HUES6 (cell line): ENCODE results near the gene PLA2G4F.

Experiments
- H3K27ac ChIP-seq: 2 replicates; pipeline ENCODE4 v1.7.0; 2013; ENCODE audit warnings: low read depth, mild to moderate bottlenecking, low read length, inconsistent platforms
- H3K27me3 ChIP-seq: 2 replicates; pipeline ENCODE4 v1.6.1; 2013; ENCODE audit warnings: low read length; ENCODE audit not compliant: control insufficient read depth, insufficient read depth
- H3K36me3 ChIP-seq: 2 replicates; pipeline ENCODE4 v1.6.1; 2013; ENCODE audit warnings: low read length; ENCODE audit not compliant: control insufficient read depth, insufficient read depth
- H3K4me1 ChIP-seq: 2 replicates; pipeline ENCODE4 v1.6.1; 2013; ENCODE audit warnings: low read length; ENCODE audit not compliant: control insufficient read depth, insufficient read depth
- H3K4me3 ChIP-seq: 2 replicates; pipeline ENCODE4 v1.5.1; 2013; ENCODE audit warnings: low read depth, low read length
- H3K9ac ChIP-seq: one replicate; pipeline ENCODE4 v1.6.1; 2013; ENCODE audit warnings: mild to moderate bottlenecking, low read length
- H3K9me3 ChIP-seq: 2 replicates; pipeline ENCODE4 v1.6.1; 2013; ENCODE audit warnings: low read depth, low read length; ENCODE audit not compliant: control insufficient read depth, insufficient read depth

The PLA2G4F gene

GRCh38 chr15:42163947-42164550 is 7.6 kb upstream of the PLA2G4F start:
- H3K36me3 ChIP-seq: peaks cover 93% of the 10 kb centered on the region
- no peaks in the 10 kb centered on the region for H3K9me3 ChIP-seq
- no peaks in the 10 kb centered on the region for H3K27me3 ChIP-seq
- no peak overlapping the region for H3K9ac ChIP-seq
- no peak overlapping the region for H3K4me3 ChIP-seq
- H3K4me1 ChIP-seq: no peaks in the 10 kb centered on the region
- no peak overlapping the region for H3K27ac ChIP-seq

- H3K27me3 ChIP-seq: no peaks in the 10 kb centered on the region
- no peak overlapping the region for H3K27ac ChIP-seq
- H3K9me3 ChIP-seq: no peaks in the 10 kb centered on the region
- no peak overlapping the region for H3K9ac ChIP-seq
- no peaks in the 10 kb centered on the region for H3K4me1 ChIP-seq
- no peak overlapping the region for H3K4me3 ChIP-seq
- peaks cover 97% of the 10 kb centered on the region for H3K36me3 ChIP-seq
Measured at GRCh38 chr15:42163291-42163690, 6.9 kb upstream of the PLA2G4F start.

- H3K4me1 ChIP-seq: peaks cover 6% of the 10 kb centered on the region; the same call in 1 of the 2 replicates
- H3K27me3 ChIP-seq: no peaks in the 10 kb centered on the region
- no peak overlapping the region for H3K27ac ChIP-seq
- H3K4me3 ChIP-seq: no peak overlapping the region
- no peaks in the 10 kb centered on the region for H3K9me3 ChIP-seq
- peaks cover 65% of the 10 kb centered on the region for H3K36me3 ChIP-seq
- no peak overlapping the region for H3K9ac ChIP-seq
Measured at GRCh38 chr15:42160136-42160535, 3.7 kb upstream of the PLA2G4F start.

- Histone ChIP-seq H3K9me3 (no peaks in the 10 kb centered on the region), H3K27ac (no peak overlapping the region), H3K27me3 (no peaks in the 10 kb centered on the region), H3K4me3 (no peak overlapping the region), H3K9ac (no peak overlapping the region), H3K4me1 (peaks cover 6% of the 10 kb centered on the region; the same call in 1 of the 2 replicates), H3K36me3 (peaks cover 59% of the 10 kb centered on the region)
Measured at GRCh38 chr15:42159381-42160015, 3.1 kb upstream of the PLA2G4F start.

- H3K9ac ChIP-seq: no peak overlapping the region
- H3K36me3 ChIP-seq: peaks cover 53% of the 10 kb centered on the region
- H3K27me3 ChIP-seq: no peaks in the 10 kb centered on the region
- no peak overlapping the region for H3K4me3 ChIP-seq
- peaks cover 6% of the 10 kb centered on the region; the same call in 1 of the 2 replicates for H3K4me1 ChIP-seq
- H3K9me3 ChIP-seq: no peaks in the 10 kb centered on the region
- no peak overlapping the region for H3K27ac ChIP-seq
Measured at GRCh38 chr15:42158941-42159340, 2.5 kb upstream of the PLA2G4F start.

GRCh38 chr15:42157981-42158765 is 1.7 kb upstream of the PLA2G4F start:
- Histone ChIP-seq H3K27me3 (no peaks in the 10 kb centered on the region), H3K9me3 (no peaks in the 10 kb centered on the region), H3K36me3 (peaks cover 46% of the 10 kb centered on the region)

GRCh38 chr15:42157381-42157780 is 945 bp upstream of the PLA2G4F start:
- Histone ChIP-seq H3K4me3 (no peak overlapping the region), H3K27ac (no peak overlapping the region), H3K9ac (no peak overlapping the region), H3K9me3 (no peaks in the 10 kb centered on the region), H3K4me1 (peaks cover 6% of the 10 kb centered on the region; the same call in 1 of the 2 replicates), H3K27me3 (no peaks in the 10 kb centered on the region), H3K36me3 (peaks cover 38% of the 10 kb centered on the region)

More at GRCh38 chr15:42157981-42158765, 1.7 kb upstream of the PLA2G4F start:
- peaks cover 6% of the 10 kb centered on the region; the same call in 1 of the 2 replicates for H3K4me1 ChIP-seq
- no peak overlapping the region for H3K4me3 ChIP-seq
- no peak overlapping the region for H3K27ac ChIP-seq
- H3K9ac ChIP-seq: no peak overlapping the region

GRCh38 chr15:42155546-42156242 is 742 bp downstream of the PLA2G4F start:
- no peaks in the 10 kb centered on the region for H3K9me3 ChIP-seq
- H3K36me3 ChIP-seq: peaks cover 21% of the 10 kb centered on the region
- H3K27ac ChIP-seq: no peak overlapping the region
- peaks cover 6% of the 10 kb centered on the region; the same call in 1 of the 2 replicates for H3K4me1 ChIP-seq
- H3K9ac ChIP-seq: no peak overlapping the region
- no peaks in the 10 kb centered on the region for H3K27me3 ChIP-seq
- H3K4me3 ChIP-seq: no peak overlapping the region

- no peaks in the 10 kb centered on the region for H3K9me3 ChIP-seq
- H3K4me1 ChIP-seq: peaks cover 6% of the 10 kb centered on the region; the same call in 1 of the 2 replicates
- no peaks in the 10 kb centered on the region for H3K27me3 ChIP-seq
- H3K4me3 ChIP-seq: no peak overlapping the region
- peaks cover 13% of the 10 kb centered on the region for H3K36me3 ChIP-seq
- no peak overlapping the region for H3K27ac ChIP-seq
- no peak overlapping the region for H3K9ac ChIP-seq
Measured at GRCh38 chr15:42154956-42155355, 1.5 kb downstream of the PLA2G4F start.

GRCh38 chr15:42154212-42154941 is 2.1 kb downstream of the PLA2G4F start:
- peaks cover 6% of the 10 kb centered on the region; the same call in 1 of the 2 replicates for H3K4me1 ChIP-seq
- H3K27me3 ChIP-seq: no peaks in the 10 kb centered on the region
- no peak overlapping the region for H3K27ac ChIP-seq
- H3K9me3 ChIP-seq: no peaks in the 10 kb centered on the region
- H3K4me3 ChIP-seq: no peak overlapping the region
- H3K9ac ChIP-seq: no peak overlapping the region
- H3K36me3 ChIP-seq: peaks cover 8% of the 10 kb centered on the region
